ENCODE measurements around the gene TNS2. TPM values are rescaled to one million over a fixed set of nuclear protein-coding genes. Genes with fewer than 3 reads are reported as not detected.
"Not testable (repeated sequence)": the region's sequence is repeated elsewhere in the genome, so short reads cannot be mapped to it uniquely, and the experiment has no call there.

TNS2 gene, protein sequence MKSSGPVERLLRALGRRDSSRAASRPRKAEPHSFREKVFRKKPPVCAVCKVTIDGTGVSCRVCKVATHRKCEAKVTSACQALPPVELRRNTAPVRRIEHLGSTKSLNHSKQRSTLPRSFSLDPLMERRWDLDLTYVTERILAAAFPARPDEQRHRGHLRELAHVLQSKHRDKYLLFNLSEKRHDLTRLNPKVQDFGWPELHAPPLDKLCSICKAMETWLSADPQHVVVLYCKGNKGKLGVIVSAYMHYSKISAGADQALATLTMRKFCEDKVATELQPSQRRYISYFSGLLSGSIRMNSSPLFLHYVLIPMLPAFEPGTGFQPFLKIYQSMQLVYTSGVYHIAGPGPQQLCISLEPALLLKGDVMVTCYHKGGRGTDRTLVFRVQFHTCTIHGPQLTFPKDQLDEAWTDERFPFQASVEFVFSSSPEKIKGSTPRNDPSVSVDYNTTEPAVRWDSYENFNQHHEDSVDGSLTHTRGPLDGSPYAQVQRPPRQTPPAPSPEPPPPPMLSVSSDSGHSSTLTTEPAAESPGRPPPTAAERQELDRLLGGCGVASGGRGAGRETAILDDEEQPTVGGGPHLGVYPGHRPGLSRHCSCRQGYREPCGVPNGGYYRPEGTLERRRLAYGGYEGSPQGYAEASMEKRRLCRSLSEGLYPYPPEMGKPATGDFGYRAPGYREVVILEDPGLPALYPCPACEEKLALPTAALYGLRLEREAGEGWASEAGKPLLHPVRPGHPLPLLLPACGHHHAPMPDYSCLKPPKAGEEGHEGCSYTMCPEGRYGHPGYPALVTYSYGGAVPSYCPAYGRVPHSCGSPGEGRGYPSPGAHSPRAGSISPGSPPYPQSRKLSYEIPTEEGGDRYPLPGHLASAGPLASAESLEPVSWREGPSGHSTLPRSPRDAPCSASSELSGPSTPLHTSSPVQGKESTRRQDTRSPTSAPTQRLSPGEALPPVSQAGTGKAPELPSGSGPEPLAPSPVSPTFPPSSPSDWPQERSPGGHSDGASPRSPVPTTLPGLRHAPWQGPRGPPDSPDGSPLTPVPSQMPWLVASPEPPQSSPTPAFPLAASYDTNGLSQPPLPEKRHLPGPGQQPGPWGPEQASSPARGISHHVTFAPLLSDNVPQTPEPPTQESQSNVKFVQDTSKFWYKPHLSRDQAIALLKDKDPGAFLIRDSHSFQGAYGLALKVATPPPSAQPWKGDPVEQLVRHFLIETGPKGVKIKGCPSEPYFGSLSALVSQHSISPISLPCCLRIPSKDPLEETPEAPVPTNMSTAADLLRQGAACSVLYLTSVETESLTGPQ (N-terminal part only)
- 1 to 10 TPM in 1 of 2 experiments, under 1 TPM in 1; 0.77 to 2.4 TPM for total RNA-seq

DNA sequence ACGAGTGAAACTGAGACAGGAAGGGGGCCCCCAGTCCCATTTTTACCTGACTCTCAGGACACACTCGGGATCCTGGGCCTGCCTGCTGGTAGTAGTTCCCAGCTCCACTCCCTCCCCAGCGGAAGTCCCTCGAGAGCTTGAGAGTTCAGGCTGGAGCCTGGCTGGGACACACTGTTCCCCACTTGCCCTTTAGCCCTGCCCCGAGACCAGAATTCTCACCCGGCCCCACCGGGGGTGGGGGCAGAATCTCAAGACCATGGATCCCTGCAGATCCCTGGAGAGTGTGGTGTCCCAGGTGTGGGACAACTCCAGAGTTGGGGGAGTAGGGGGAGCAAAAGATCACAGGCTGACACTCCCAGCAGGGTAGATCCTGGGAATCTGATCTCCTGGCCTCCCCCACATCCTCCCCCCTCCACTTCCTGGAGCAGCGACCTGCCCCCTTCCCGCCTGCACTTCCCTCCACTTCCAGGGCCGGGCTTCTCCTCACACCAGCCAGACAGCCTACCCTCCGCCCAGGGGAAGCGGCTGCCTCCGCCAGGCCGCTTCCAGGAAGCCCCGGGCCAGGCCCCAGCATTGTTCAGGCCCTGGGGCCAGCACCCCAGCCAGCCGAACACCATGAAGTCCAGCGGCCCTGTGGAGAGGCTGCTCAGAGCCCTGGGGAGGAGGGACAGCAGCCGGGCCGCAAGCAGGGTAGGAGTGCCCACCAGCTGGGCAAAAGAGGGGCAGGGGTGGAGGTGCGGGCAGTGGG is at the start of gene TNS2:
TSS of gene TNS2 (plus strand) at position 495 of the 748 bp plus-strand sequence. CDS start at position 616, 121 bp downstream.
- ChIA-PET POLR2A (no interaction called here), CTCF (interaction anchor here (0.6 to 1.5 kb wide), 2 partner anchors 12 to 16 kb away, joined by 3 to 4 read pairs; no protein-coding TSS in a partner anchor)
- no peaks in the 10 kb centered on the region for H3K36me3 Mint-ChIP-seq (ENCODE audit: low read depth)
- H3K4me1 Mint-ChIP-seq = peaks cover 39% of the 10 kb centered on the region
- H3K9me3 Mint-ChIP-seq (ENCODE audit: low read depth) = no peaks in the 10 kb centered on the region
- H3K27ac Mint-ChIP-seq = peak within 1 kb of the TSS; percentile 19
- no peaks in the 10 kb centered on the region for H3K27me3 Mint-ChIP-seq
- no peak within 1 kb of the TSS for H3K4me3 Mint-ChIP-seq
- ATAC-seq (no peak), DNase-seq (no peak)
- intact Hi-C loops (cut with DNase I, micrococcal nuclease) = no loop called here

DNA sequence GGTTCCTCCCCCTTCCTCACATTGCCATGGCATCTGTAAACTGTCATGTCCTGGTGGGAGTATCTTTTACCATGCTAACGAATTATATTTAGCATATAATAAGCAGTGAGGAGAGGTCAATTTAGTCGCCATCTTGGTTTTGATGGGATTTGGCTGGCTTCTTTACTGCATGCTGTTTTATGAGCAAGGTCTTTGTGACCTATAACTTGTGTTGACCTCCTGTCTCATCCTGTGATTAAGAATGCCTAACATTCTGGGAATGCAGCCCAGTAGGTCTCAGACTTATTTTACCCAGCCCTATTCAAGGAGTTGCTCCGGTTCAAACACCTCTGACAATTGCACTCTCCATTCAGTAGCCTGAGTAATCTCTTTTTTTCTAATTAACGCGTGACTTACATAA is 45.7 kb upstream of the TNS2 start:
- ChIA-PET CTCF (no interaction called here), POLR2A (no interaction called here)
- Mint-ChIP-seq H3K27ac (no peak overlapping the region), H3K4me3 (no peak overlapping the region), H3K27me3 (no peaks in the 10 kb centered on the region), H3K36me3 (ENCODE audit: low read depth) (peaks cover 29% of the 10 kb centered on the region), H3K4me1 (peaks cover 21% of the 10 kb centered on the region), H3K9me3 (ENCODE audit: low read depth) (no peaks in the 10 kb centered on the region)
- ATAC-seq (no peak), DNase-seq (no peak)
- intact Hi-C loops (cut with DNase I, micrococcal nuclease) = loop anchor here in 1 of 2 experiments (10.0 kb wide), 1 partner anchor 969 kb away; no protein-coding TSS in a partner anchor

DNA sequence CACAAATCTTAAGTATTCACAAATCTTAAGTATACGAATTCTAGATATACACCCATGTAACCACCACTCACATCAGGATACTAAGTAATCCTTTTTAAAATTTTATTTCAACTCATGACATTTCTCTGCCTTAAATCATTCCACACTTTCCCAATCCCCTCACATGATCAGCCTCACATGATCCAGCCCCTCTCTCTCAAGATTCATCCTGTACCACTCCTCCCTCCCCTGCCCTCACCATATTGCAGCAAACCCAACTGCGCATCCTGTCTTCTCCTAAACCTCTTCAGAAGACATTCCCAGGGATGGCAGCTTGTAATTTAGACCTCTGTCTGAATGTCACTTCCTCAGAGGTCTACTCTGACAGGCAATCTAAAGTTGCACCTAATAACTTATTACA is 45.3 kb upstream of the TNS2 start:
- intact Hi-C loops (cut with DNase I, micrococcal nuclease) = loop anchor here in 1 of 2 experiments (10.0 kb wide), 1 partner anchor 970 kb away; no protein-coding TSS in a partner anchor
- H3K27ac Mint-ChIP-seq = no peak overlapping the region
- no peaks in the 10 kb centered on the region for H3K9me3 Mint-ChIP-seq (ENCODE audit: low read depth)
- no peak overlapping the region for H3K4me3 Mint-ChIP-seq
- H3K4me1 Mint-ChIP-seq = peaks cover 25% of the 10 kb centered on the region
- H3K36me3 Mint-ChIP-seq (ENCODE audit: low read depth) = peaks cover 33% of the 10 kb centered on the region
- CTCF ChIA-PET = interaction anchor here (2.5 kb wide), 1 partner anchor 120 kb away, joined by 14 read pairs; no protein-coding TSS in a partner anchor
- H3K27me3 Mint-ChIP-seq = no peaks in the 10 kb centered on the region
- DNase-seq (no peak), ATAC-seq (no peak)
- POLR2A ChIA-PET = no interaction called here

DNA sequence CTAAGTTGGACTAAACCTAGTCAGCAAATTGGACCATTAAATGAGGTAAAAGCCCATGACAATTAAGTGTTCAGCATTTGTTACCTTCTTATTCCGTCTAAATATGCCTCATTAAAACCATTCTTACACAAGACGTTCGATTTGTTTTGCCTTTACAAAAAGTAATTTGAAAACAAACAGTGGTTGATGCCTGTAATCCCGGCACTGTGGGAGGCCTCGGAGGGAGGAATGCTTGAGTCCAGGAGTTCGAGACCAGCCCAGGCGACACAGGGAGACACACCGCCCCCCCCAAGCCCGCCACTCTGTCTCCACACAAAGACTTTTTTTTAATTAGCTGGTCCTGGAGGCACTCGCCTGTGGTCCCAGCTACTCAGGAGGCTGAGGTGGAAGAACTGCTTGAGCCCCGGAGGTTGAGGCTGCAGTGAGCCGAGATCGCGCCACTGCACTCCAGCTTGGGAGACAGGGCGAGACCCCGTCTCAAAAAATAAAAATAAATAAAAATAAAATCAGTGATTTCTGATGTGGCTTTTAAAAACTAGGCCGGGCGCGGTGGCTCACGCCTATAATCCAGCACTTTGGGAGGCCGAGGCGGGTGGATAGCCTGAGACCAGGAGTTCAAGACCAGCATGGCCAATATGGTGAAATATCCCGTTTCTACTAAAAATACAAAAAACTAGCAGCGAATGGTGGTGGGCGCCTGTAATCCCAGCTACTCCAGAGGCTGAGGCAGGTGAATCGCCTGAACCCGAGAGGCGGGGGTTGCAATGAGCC is 44.5 kb upstream of the TNS2 start:
- H3K36me3 Mint-ChIP-seq (ENCODE audit: low read depth) = peaks cover 41% of the 10 kb centered on the region
- DNase-seq (peak; percentile 21), ATAC-seq (no peak)
- peaks cover 33% of the 10 kb centered on the region for H3K4me1 Mint-ChIP-seq
- H3K4me3 Mint-ChIP-seq = peak overlapping the region; percentile 96
- ChIA-PET POLR2A (interaction anchor here (0.9 to 1.9 kb wide), 8 partner anchors 10 to 936 kb away, joined by 3 to 7 read pairs (median 6); partner anchors contain the start of genes ATG101, CSAD, SP1 and SPRYD3), CTCF (interaction anchor here (0.6 to 2.5 kb wide), 11 partner anchors 23 to 1028 kb away, joined by 3 to 14 read pairs (median 4); partner anchors contain the start of genes AAAS and SPRYD3)
- no peaks in the 10 kb centered on the region for H3K9me3 Mint-ChIP-seq (ENCODE audit: low read depth)
- H3K27ac Mint-ChIP-seq = peak overlapping the region; percentile 99
- intact Hi-C loops (cut with DNase I, micrococcal nuclease) = loop anchor here in 1 of 2 experiments (5.0 to 10.0 kb wide), 2 partner anchors 971 to 1053 kb away; partner anchors contain the start of gene ACVR1B
- H3K27me3 Mint-ChIP-seq = no peaks in the 10 kb centered on the region

GRCh38 chr12:53005986-53006809 is 43.7 kb upstream of the TNS2 start, which contains the start of gene EIF4B:
Gene EIF4B, plus strand, starts transcription at chr12:53006456. Its CDS starts 28 bp downstream, at chr12:53006484.
- Mint-ChIP-seq H3K27me3 (no peaks in the 10 kb centered on the region), H3K4me1 (peaks cover 40% of the 10 kb centered on the region), H3K27ac (peak within 1 kb of the TSS; percentile 99), H3K4me3 (peak within 1 kb of the TSS; percentile 96), H3K9me3 (ENCODE audit: low read depth) (no peaks in the 10 kb centered on the region), H3K36me3 (ENCODE audit: low read depth) (peaks cover 48% of the 10 kb centered on the region)
- ATAC-seq = peak; percentile 93
- DNase-seq = peak; percentile 100
- intact Hi-C loops (cut with DNase I, micrococcal nuclease) = loop anchor here (1.0 to 10.0 kb wide), 25 partner anchors 41 to 1054 kb away; partner anchors contain the start of genes CSAD (in 2 of the 2), MYG1 (in 2 of the 2), SPRYD3 (in 2 of the 2) and ZNF740 (in 2 of the 2)
- CTCF ChIA-PET = interaction anchor here (0.6 to 2.5 kb wide), 14 partner anchors 16 to 1603 kb away, joined by 3 to 14 read pairs (median 4); partner anchors contain the start of genes AAAS and SPRYD3
- POLR2A ChIA-PET = interaction anchor here (0.6 to 1.9 kb wide), 9 partner anchors 9 to 1398 kb away, joined by 3 to 7 read pairs (median 5); partner anchors contain the start of genes ATG101, CSAD, SP1 and SPRYD3

DNA sequence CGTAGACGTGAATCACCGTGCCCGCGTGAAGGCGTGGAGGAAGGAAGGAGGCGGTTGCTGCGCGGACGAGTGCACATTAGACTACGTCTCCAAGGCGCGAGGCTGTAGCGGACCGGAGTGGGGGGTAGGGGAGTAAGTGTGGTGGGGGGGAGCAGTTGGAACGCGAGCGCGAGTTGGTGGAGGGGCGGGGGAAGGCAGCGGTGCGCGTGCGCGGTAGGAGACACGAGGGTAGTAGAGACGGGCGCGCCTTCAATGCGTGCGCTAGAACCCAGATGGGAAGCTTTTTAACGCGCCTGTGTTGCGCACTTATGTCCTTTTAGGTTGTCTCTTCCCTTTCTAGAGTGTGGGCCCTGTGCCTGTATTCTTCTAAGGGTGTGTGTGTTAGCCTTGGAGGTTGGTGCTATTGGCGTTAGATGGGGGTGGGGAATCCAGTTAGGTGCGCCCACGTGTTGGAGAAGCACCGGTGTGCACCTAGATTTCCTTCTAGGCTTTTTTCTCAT is 43.0 kb upstream of the TNS2 start:
- Mint-ChIP-seq H3K36me3 (ENCODE audit: low read depth) (peaks cover 55% of the 10 kb centered on the region), H3K4me3 (peak overlapping the region; percentile 96), H3K27ac (peak overlapping the region; percentile 99), H3K4me1 (peaks cover 46% of the 10 kb centered on the region), H3K27me3 (no peaks in the 10 kb centered on the region), H3K9me3 (ENCODE audit: low read depth) (no peaks in the 10 kb centered on the region)
- intact Hi-C loops (cut with DNase I, micrococcal nuclease) = loop anchor here (1.0 to 10.0 kb wide), 25 partner anchors 40 to 1055 kb away; partner anchors contain the start of genes CSAD (in 2 of the 2), MYG1 (in 2 of the 2), SPRYD3 (in 2 of the 2) and ZNF740 (in 2 of the 2)
- CTCF ChIA-PET = interaction anchor here (0.6 to 2.5 kb wide), 7 partner anchors 15 to 926 kb away, joined by 3 to 14 read pairs (median 6); partner anchors contain the start of gene SPRYD3
- DNase-seq = peak; percentile 91
- ATAC-seq = peak; percentile 39
- POLR2A ChIA-PET = interaction anchor here (0.6 to 1.9 kb wide), 6 partner anchors 8 to 1399 kb away, joined by 3 to 6 read pairs (median 5); partner anchors contain the start of genes SP1 and TARBP2

DNA sequence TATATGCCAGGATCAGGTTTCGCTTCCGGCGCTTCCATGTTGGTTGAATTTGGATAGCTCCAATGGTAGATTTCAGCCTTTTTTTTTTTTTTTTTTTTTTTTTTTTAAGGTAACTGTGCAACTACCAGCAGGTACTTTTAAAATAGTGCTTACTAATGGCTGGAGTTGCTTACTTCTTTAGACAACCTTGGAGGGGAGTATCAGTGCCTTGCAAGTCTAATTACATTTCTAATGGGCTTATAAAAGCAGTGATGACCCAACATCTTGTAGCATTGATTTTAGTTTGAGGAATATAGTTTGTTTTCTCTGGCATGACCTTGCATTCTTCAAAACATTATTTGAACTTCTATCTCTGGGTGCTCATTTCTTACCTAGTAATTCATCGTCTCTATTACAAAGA is 42.5 kb upstream of the TNS2 start:
- intact Hi-C loops (cut with DNase I, micrococcal nuclease) = loop anchor here (2.0 to 10.0 kb wide), 6 partner anchors 59 to 1055 kb away; partner anchors contain the start of genes ACVR1B (in 1 of the 2), KRT18 (in 1 of the 2), MYG1 (in 1 of the 2) and SPRYD3 (in 1 of the 2)
- H3K36me3 Mint-ChIP-seq (ENCODE audit: low read depth) = peaks cover 59% of the 10 kb centered on the region
- ChIA-PET POLR2A (interaction anchor here (0.6 to 1.9 kb wide), 2 partner anchors 47 to 71 kb away, joined by 5 to 6 read pairs; no protein-coding TSS in a partner anchor), CTCF (interaction anchor here (0.6 to 2.3 kb wide), 4 partner anchors 15 to 926 kb away, joined by 3 to 6 read pairs (median 4); partner anchors contain the start of gene SPRYD3)
- no peaks in the 10 kb centered on the region for H3K9me3 Mint-ChIP-seq (ENCODE audit: low read depth)
- ATAC-seq (no peak), DNase-seq (no peak)
- H3K4me1 Mint-ChIP-seq = peaks cover 50% of the 10 kb centered on the region
- peak overlapping the region; percentile 96 for H3K4me3 Mint-ChIP-seq
- H3K27ac Mint-ChIP-seq = peak overlapping the region; percentile 99
- H3K27me3 Mint-ChIP-seq = no peaks in the 10 kb centered on the region

DNA sequence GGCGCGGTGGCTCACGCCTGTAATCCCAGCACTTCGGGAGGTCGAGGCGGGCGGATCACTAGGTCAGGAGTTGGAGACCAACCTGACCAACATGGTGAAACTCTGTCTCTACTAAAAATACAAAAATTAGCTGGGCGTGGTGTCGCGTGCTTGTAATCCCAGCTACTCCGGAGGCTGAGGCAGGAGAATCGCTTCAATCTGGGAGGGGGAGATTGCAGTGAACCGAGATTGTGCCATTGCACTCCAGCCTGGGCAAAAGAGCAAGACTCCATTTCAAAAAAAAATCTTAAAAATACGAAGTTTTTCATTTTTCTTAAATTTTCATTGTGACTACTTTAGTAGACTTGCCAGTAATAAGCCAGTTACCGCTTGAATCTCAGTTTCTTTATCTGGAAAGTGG is 41.1 kb upstream of the TNS2 start:
- ChIA-PET POLR2A (interaction anchor here (1.8 kb wide), 1 partner anchor 70 kb away, joined by 5 read pairs; the partner anchor contains the start of gene SPRYD3), CTCF (interaction anchor here (1.1 kb wide), 1 partner anchor 22 kb away, joined by 3 read pairs; no protein-coding TSS in a partner anchor)
- not testable (repeated sequence) for DNase-seq; H3K27me3 Mint-ChIP-seq; H3K9me3 Mint-ChIP-seq (ENCODE audit: low read depth); ATAC-seq
- intact Hi-C loops (cut with DNase I, micrococcal nuclease) = loop anchor here in 1 of 2 experiments (5.0 to 10.0 kb wide), 2 partner anchors 974 to 1056 kb away; partner anchors contain the start of gene ACVR1B
- peak overlapping the region; percentile 96 for H3K4me3 Mint-ChIP-seq
- peaks cover 60% of the 10 kb centered on the region for H3K4me1 Mint-ChIP-seq
- H3K36me3 Mint-ChIP-seq (ENCODE audit: low read depth) = peaks cover 68% of the 10 kb centered on the region
- peak overlapping the region; percentile 65 for H3K27ac Mint-ChIP-seq
